ENCODE measurements around the gene RALB.
A peak's percentile ranks its signal among the peaks of the same experiment; 100 is the strongest.

The RALB gene

DNA sequence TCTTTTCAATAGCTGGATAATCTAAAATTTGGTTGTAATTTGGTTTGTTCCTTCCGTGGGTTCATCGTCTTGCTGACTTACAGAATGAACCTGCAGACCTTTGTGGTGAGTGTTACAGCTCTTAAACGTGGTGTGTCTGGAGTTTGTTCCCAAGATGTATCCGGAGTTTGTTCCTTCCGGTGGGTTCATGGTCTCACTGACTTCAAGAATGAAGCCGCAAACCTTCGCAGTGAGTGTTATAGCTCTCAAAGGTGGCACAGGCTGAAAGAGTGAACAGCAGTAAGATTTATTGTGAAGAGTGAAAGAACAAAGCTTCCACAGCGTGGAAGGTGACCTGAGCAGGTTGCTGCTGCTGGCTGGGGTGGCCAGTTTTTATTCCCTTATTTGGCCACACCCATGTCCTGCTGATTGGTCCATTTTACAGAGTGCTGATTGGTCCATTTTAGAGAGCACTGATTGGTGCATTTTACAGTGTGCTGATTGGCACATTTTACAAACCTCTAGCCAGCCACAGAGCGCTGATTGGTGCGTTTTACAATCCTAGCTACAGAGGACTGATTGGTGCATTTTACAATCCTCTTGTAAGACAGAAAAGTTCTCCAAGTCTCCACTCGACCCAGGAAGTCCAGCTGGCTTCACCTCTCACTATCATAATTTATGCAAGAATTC lies 16.6 kb downstream of the RALB start:
- DNase-seq = no peak

GRCh38 chr2:120269816-120270215 lies 17.2 kb downstream of the RALB start:
- no peak for DNase-seq

GRCh38 chr2:120271711-120272379 lies 19.2 kb downstream of the RALB start:
- no peak for DNase-seq

DNA sequence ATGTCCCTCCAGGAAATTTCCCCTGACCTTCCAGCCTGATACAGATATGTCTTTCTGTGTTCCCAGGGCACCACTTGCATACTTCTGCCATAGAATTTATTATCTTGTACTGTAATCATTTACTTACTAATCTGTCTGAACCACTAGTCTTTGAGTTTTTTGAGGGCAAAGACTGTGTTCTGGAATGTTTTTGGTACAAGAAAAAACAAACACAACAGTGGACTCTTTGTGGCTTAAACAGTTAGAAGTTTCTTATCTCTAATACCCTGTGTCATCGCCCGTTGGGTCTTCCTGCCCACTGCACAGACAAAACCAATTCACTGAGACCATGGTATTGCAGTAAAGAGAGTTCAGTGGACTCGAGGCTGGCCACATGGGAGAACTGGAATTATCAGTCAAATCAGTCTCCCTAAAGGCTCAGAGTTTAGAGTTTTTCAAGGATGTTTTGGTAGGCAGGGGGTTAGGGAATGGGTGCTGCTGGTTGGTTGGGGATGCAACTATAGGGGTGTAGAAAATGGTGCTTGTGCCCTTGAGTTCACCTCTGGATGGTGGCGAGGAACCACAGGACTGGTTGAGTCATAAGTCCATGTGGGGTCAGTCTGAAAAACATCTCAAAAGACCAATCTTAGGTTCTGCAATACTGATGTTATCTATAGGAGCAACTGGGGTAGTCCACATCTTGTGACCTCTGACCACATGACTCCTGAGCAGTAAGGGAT lies 20.3 kb downstream of the RALB start:
- no peak for DNase-seq

- DNase-seq = no peak
Observed at GRCh38 chr2:120275617-120276400, 23.2 kb downstream of the RALB start.

DNA sequence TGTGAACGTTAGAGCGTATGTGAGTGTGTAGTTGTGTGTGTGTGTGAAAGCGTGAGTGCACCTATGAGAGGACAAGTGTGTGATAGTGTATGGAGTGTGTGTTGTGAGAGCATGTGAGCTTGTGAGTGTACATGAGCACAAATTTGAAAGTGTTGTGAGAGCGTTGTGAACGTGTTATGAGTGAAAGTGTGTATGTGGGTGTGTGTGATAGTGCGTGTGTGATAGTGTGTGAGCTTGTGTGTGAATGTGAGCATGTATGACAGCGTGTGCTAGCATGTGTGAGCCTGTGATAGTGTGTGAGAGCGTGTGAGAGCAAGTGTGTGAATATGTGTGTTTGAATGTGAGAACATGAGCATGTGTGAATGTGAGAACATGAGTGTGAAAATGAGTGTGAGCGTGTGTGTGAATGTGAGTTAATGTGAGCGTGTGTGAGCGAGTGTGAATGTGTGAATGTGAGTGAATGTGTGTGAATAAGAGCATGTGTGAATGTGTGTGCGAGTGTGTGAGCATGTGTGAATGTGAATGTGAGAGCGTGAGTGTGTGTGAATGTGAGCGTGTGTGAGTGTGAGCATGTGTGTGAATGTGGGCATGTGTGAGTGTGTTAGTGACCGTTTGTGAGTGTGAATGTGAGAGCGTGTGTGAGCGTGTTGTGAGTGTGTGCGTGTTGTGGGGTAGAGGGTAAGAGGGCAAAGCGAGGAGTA lies 25.0 kb downstream of the RALB start:
- DNase-seq = no peak

DNA sequence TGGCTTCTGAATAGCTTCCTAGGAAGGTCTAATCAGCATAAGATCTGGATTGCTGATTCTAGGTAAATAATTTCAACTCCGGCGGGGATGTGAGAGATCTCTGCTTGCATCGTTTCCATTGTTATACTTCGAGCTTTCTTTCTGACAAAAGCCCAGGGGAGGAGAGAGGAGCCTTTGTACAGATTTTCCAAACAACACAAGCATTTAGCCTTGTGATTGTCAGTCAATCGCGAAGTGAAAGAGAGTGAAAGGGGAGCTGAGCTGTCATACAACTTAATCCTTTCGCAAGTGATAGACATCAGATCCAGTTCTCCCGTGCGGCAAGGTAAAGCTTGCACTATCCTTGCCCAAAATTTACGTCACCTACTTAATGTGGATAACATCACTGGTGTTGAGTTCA lies 26.2 kb downstream of the RALB start:
- no peak for DNase-seq

GRCh38 chr2:120279708-120280107 lies 27.1 kb downstream of the RALB start:
- DNase-seq = no peak

DNA sequence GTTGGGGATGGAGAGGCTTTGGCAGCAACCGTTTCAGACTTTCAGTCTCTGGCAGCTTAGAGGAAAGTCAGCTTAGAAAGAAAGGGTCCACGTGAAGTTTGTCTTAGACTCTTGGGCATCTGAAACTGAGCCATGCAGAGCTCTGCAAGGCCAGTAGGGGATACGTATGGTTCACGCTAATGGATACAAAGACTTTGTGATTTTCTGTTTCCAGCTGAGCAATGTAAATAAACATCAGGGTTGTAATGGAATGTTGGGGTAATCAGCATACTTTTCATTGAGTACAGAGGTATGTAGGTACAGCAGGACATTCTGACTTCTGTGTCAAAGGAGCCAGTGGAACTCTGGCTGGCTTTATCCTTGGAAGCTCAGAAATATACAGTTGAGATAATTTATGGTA lies 31.0 kb downstream of the RALB start:
- DNase-seq = no peak

GRCh38 chr2:120285056-120285455 lies 32.4 kb downstream of the RALB start:
- DNase-seq = no peak

GRCh38 chr2:120287183-120288015 lies 34.7 kb downstream of the RALB start:
- no peak for DNase-seq

DNA sequence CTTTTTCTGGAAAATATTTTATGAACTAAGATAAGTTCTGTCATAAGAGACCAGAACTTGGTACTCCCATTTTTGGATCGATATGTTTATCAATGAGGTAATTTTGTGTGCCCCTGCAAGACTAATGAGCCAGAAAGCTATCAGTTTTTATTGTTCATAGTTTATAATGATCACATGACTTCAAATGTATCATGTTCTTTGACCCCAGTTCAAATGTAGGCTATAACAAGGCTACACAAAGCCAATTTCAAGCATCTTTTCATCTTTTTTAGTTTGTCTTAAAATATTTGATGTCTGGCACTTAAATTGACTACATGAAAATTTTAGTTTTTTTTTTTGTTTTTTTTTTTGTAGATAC lies 35.3 kb downstream of the RALB start:
- DNase-seq = no peak

GRCh38 chr2:120289221-120289906 lies 36.7 kb downstream of the RALB start:
- no peak for DNase-seq

DNA sequence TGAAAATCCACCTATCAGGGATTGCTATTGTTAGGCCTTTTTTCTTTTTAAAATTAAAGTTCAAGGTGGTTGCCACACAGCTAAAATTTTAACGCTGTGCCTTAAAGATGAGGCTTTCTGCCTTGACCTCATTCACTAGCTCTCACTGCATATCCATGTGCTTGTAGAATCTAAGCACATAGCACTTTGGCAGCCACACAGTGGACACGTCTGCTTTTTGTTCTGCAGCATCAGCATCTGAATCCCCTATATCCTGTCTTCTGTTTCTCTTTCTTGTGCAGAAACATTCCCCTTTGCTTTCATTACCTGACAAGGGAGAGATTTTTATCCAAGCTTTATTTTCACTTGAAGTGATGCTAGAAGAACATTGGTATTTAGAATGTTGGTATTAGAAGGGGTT lies 38.1 kb downstream of the RALB start:
- DNase-seq = peak; percentile 57

DNA sequence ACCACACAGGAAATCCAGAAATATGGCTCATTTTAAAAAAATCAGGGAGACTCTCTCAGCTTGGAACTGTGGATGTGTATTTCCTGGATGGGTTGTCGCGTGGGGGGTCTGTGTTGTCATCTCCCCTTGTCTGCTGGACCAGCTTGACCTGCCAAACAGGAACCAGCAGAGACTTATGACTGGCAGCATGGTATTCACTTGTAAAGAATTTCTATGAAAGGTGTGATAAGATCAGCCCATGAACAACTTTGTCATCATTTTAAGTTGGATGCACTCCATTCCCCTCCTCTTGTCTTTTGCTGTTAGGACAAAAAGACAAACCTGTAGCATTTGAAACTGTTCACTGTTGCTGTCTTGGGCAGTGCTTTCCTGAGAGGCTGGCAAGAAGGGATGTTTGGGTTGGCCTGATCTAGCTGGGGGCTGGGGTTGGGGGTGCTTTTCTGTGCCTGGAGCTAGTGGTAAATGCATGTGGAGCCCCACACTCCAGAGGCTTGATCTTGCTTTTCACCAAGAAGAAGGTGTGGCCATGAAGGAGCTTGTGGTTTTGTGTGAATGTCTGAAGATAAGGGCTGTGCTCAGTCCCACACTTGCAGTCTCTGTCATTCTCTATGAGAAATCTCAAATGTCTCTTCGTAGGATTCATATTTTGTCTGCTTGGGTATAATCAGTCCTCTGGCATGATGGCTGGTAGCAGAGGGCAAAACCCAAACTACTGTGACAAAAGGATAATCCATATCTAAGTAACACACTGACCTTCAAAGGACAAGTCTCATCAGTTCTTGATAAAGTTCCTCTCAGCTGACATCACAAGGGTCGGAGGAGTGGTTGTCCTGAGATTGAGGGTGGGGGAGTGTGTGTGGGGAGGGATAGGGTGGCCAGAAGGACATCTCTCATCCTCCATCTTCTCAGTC lies 39.0 kb downstream of the RALB start:
- peak; percentile 40 for DNase-seq

- DNase-seq = no peak
Observed at GRCh38 chr2:120293096-120294007, 40.7 kb downstream of the RALB start.

DNA sequence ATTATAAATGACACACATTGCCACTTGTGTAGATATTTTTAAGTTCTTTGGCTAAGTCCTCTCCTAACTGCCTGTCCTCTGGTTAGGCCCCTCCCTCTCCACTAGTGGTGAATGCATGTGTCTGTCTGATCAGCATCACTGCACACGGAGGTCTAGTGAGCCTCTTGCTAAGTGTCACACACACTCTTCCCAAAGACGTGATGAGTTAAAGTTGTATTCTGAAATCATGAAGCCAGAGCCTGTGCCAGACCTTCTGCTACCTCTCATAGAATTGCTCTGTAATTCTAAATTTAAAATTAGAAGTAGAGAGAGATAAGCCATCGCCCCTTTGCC lies 41.3 kb downstream of the RALB start:
- no peak for DNase-seq

DNA sequence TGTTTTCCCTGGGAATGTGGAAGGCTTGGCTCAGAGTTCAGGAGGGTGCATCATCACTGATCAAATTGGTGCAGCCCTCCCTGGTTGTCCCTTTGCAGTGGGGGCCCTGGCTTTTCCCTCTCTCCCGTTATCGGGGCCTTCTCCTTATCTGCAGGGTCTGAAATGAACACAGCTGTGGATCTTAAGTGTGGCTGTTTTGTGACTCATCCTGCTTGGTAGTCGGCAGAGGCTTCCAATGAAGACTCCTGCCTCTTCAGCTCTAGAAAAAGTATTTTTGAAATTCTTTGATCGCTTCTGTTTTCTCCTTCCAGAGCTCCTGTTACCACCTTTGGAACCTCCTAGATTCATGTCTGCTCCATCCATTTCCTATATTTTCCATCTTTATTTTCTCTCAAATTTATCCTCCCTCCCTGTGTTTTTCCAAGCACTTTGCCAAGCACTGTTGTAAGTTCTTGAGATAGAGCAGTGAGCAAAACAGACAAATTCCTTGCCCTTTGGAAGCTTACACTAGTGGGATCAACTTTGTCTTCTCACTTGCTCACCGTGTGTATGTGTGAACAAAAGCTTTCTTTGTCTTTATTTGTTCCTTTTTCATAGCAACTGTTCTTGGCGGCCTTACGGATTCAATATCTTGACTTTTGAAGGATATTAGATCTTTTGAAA lies 45.7 kb downstream of the RALB start:
- DNase-seq = no peak

DNA sequence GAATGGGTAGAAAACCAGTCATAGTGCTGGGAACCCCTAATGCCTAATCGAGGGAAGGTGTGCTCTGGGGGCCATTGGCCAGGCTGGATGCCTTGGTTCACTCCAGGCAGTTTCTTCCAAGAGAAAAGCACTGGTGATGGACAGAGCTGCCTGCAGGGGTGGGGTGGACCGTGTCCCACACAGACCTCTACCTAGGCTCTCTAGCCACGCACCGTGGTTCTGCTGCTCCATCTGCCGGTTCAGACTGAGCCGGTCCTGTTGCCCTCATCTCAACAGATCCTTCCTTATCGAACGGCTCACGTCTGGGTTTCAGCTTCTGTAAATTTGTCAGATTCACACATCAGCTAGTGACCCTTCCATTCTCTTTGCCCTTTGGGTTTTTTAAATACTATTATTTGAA lies 46.4 kb downstream of the RALB start:
- no peak for DNase-seq
